Epithelial cell of esophagus (primary cell): Measurements from ENCODE around the gene PROK2.

Source experiments
- DNase-seq: peaks from one replicate; pipeline ENCODE4 v3.0.0; 2010; ENCODE audit warnings: low read depth
- H3K4me3 ChIP-seq: 2 replicates; pipeline ENCODE4 v1.5.1; 2011; ENCODE audit warnings: mild to moderate bottlenecking, low read length, control low read depth
- TF ChIP-seq, protein P1 (sequence below): IDR thresholded peaks from 2 replicates; pipeline ENCODE4 v1.5.1; 2011; ENCODE audit warnings: low read depth, mild to moderate bottlenecking, low read length, control low read depth, inconsistent platforms; ENCODE audit not compliant: insufficient read depth; ENCODE audit errors: missing control alignments

PROK2 gene

DNA sequence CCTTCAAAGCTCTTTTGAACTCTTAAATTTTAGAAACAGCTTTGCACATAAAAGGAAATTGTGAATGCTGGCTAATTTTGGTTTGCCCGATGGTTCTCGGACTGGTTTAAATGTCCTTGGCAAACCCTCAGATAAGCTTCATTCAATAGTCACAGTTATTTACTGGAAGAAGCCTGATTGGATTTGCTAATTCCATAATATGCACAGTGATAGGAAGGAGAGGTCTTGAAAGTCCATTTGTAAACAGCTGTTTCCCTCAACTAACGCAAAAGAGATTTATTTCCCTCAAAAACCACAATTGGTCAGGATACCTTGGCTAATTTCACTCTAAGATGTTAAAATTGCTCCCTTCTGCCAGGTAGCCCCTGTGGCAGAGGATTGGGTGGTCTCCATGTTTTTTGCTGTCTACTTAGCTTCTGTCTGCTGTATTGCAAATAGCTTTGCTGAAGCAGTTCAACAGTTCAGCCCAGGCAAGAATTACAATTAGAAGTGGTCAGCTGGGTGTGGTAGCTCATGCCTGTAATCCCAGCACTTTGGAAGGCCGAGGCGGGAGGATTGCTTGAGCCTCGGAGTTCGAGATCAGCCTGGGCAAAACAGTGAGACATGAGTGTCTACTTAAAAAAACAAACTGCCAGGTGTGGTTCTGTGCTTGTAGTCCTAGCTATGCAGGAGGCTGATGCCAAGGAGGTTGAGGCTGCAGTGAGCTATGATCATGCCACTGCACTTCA is 30.6 kb upstream of the PROK2 start:
- no peak overlapping the region for H3K4me3 ChIP-seq
- TF ChIP-seq, protein P1, sequence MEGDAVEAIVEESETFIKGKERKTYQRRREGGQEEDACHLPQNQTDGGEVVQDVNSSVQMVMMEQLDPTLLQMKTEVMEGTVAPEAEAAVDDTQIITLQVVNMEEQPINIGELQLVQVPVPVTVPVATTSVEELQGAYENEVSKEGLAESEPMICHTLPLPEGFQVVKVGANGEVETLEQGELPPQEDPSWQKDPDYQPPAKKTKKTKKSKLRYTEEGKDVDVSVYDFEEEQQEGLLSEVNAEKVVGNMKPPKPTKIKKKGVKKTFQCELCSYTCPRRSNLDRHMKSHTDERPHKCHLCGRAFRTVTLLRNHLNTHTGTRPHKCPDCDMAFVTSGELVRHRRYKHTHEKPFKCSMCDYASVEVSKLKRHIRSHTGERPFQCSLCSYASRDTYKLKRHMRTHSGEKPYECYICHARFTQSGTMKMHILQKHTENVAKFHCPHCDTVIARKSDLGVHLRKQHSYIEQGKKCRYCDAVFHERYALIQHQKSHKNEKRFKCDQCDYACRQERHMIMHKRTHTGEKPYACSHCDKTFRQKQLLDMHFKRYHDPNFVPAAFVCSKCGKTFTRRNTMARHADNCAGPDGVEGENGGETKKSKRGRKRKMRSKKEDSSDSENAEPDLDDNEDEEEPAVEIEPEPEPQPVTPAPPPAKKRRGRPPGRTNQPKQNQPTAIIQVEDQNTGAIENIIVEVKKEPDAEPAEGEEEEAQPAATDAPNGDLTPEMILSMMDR = no peak
- DNase-seq = no peak

DNA sequence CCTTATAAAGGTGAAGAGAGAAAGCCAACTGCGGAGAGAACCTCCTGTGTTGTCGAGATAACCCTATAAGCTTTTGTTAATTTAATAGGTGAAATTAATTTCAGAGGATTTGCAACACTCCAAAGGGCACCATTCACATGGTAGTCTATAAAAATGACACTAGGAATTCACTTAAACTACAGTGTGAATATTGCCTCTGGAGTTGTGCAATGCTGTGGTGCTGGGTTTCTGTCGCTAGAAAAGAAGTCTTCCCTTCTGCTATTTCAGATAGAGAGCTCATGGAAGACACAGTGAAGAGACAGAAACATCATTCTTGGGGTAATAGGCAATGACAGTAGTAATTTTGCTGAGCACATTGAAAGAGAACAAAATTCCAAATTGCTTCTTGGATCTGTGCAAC is 28.8 kb upstream of the PROK2 start:
- TF ChIP-seq, protein P1 = no peak
- DNase-seq = no peak

DNA sequence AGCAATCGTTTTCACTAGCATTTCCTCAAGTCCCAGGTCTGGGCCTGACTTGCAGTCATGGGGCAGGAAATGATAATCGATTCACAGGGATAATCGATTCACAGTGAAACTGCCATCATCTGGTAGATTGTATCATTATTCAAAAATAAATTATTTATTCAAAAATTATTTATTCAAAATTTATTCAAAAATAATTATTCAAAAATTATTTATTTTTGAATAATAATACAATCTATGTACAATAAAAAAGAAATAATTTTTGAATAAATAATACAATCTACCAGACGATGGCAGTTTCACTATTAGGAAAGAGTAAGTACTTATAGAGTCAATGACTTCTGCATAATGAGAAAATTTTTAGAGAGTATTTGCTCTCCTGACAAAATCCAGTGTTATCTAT is 28.1 kb upstream of the PROK2 start:
- DNase-seq = no peak
- TF ChIP-seq, protein P1 = no peak
- H3K4me3 ChIP-seq = no peak overlapping the region

More for the DNA sequence above, 28.8 kb upstream of the PROK2 start:
- no peak overlapping the region for H3K4me3 ChIP-seq

DNA sequence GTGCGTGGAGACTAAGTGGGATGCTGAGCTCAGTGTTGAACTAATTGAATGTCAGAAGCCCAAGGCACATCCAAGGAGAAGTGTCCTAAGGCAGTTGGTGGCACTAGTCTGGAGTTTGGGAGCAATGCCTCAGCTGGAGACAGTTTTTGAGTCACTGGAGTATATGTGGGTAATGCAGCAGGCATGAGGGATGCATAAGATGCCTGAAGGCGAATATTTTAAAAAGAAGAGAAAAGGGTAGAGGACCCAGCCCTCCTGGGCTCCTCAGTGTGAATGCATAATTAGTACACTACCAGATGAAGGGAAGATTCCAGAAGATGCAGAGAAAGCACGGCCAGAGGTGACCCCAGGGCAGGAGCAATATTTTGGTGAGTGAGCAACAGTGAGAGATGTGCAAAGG is 25.1 kb upstream of the PROK2 start:
- DNase-seq = no peak
- no peak overlapping the region for H3K4me3 ChIP-seq
- TF ChIP-seq, protein P1 = no peak

DNA sequence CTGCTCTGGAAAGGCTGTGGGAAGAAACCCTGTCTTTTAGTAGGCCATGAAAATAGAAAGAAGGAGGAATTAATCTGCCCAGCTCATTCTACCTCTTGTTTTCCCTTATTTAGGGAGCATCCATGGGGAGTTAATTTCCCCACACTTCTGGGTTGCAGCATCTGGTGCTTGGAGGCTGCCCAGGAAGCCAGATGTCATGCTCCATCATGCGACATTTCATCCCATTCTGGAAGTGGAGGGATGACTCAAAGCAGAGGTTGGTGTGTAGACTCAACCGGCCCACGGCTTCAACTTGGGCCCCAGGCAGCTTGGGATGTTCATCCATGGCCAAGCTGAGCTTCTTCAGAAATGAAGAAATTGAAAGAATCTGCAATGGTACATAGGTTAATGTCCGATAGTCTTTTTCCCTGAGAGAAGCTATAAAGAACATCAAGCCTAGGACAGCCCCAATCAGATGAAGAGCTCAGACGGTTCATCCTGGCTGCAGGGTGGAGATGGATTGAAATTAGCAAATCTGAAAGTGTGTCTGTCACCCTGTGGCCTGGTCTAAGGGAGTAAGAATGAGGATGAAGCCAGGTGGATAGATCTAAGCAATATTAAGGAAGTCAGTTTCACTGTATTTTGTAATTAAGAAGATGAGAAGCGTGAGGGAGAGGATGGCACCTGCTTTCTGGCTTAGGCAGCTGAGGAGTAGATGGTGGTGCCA is 24.5 kb upstream of the PROK2 start:
- TF ChIP-seq, protein P1 = no peak
- no peak for DNase-seq
- H3K4me3 ChIP-seq = no peak overlapping the region

DNA sequence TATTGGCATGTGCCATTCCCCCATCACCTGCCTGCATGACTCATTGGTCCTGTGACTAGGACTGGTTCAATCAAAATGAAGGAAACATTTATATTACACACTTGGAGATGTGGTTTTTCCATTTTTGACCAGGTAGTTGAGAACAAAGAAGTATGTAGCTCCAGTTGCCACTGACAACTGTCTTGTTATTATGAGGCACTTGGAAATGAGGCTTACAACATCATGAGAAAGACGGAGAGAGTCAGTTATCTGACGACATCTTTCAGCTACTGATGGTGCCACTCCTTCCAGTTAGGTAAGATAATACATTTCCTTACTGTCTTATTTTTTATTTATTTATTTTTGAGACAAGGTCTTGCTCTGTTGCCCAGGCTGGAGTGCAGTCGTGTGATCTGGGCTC is 21.8 kb upstream of the PROK2 start:
- no peak overlapping the region for H3K4me3 ChIP-seq
- no peak for DNase-seq
- TF ChIP-seq, protein P1 = no peak
